ENCODE results near the gene PHF11.

Gene PHF11

DNA sequence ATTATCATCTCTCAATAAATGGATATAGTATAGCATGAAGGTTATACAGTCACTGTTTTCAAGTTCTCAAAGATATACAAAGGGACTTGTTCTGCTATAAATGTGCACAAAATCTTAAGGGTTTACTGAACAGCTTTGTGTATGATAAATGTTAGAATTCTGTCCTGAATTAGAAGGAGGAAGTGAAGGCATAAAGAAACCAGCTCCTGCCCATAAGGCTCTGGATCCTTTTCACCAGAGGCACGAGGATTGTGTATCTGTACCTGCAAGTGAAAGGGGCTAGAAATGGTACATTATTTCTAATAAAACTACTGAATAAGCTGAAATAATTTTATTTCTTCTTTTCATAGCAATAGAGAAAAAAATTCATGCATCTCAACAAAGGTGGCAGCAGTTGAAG, 32.4 kb downstream of the PHF11 start:
- no peak for TF ChIP-seq CTCF (IDR thresholded peaks at IDR 0.05; ENCODE audit: low read depth, low read length, missing control alignments)
- DNase-seq (ENCODE audit: extremely low read depth, low read depth), result no peak
- no peak overlapping the region for H3K4me3 ChIP-seq (replicated peaks; ENCODE audit: low read depth, low read length)

DNA sequence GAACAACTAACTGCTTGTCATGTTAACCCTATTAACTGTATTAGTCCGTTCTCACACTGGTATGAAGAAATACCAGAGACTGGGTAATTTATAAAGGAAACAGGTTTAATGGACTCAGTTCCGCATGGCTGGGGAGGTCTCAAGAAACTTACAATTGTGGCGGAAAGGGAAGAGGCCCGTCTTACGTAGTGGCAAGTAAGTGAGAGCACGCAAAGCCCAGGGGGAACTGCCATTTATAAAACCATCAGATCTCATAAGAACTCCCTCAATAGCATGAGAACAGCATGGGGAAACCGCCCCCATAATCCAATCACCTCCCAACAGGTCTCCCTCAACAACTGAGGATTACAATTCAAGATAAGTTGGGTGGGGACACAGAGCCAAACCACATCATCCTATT, 34.7 kb downstream of the PHF11 start:
- no peak for DNase-seq (ENCODE audit: extremely low read depth, low read depth)
- no peak for TF ChIP-seq CTCF (IDR thresholded peaks at IDR 0.05; ENCODE audit: low read depth, low read length, missing control alignments)
- no peak overlapping the region for H3K4me3 ChIP-seq (replicated peaks; ENCODE audit: low read depth, low read length)

DNA sequence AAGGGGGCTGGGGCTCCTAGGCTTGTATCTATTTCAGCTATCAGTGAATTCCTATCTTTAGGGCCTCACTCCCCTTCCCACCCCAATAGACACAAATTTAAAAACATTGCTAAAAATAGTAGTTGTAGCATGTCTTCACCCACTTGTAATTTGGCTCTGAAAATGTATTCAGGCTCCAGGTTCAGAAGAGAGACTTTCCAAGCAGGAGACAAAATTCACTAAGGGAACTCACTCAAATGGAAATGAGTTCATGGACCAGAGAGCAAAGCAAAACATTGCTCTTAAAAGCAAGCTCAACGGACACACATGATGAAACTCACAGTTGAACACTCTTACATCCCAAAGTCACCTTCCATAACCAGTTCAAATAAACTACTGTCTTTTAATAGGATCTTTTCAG, 36.8 kb downstream of the PHF11 start:
- TF ChIP-seq CTCF (IDR thresholded peaks at IDR 0.05; ENCODE audit: low read depth, low read length, missing control alignments), result no peak
- H3K4me3 ChIP-seq (replicated peaks; ENCODE audit: low read depth, low read length), result no peak overlapping the region
- DNase-seq (ENCODE audit: extremely low read depth, low read depth), result no peak

GRCh38 chr13:49533011-49533410, 37.3 kb downstream of the PHF11 start:
- no peak for TF ChIP-seq CTCF (IDR thresholded peaks at IDR 0.05; ENCODE audit: low read depth, low read length, missing control alignments)
- no peak overlapping the region for H3K4me3 ChIP-seq (replicated peaks; ENCODE audit: low read depth, low read length)

GRCh38 chr13:49533591-49534269, 38.0 kb downstream of the PHF11 start:
- no peak for TF ChIP-seq CTCF (IDR thresholded peaks at IDR 0.05; ENCODE audit: low read depth, low read length, missing control alignments)
- no peak for DNase-seq (ENCODE audit: extremely low read depth, low read depth)
- no peak overlapping the region for H3K4me3 ChIP-seq (replicated peaks; ENCODE audit: low read depth, low read length)

More at GRCh38 chr13:49533011-49533410, 37.3 kb downstream of the PHF11 start:
- DNase-seq (ENCODE audit: extremely low read depth, low read depth), result no peak

DNA sequence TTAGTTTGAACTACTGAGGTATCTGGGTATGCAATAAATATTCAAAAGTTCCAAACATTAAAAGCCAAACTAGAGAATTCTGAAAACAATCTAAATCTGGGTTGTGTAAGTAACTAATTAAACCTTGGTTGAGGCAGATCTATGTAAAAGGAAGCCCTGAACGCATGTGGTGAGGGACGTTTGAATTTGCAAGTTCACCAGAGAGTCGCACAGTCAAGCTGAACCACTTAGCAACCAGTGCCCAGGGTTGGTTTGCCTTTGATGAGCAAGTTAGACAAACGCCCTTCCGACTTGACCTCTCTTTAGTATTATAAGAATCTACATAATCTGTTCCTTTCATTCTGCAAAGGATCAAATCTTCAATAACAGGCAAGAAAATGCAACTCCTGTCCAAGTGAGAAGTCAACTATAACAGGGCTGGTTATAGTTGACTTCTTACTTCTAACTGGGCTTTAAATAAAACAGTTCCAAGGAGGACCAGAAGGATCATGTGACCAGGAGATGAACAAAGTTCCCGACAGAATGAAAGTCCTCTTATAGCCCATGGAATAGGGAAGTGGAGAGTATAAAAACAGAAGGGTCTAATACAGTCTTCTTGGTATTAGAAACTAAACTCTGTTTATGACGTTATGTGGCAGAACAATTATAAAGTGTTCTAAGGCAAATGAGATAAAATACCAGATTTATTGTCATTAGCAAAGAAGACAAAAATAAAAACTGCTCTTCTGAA, 40.6 kb downstream of the PHF11 start:
- H3K4me3 ChIP-seq (replicated peaks; ENCODE audit: low read depth, low read length), result no peak overlapping the region
- no peak for TF ChIP-seq CTCF (IDR thresholded peaks at IDR 0.05; ENCODE audit: low read depth, low read length, missing control alignments)
- no peak for DNase-seq (ENCODE audit: extremely low read depth, low read depth)

Data from HFF-Myc (cell line).